Activated CD8-positive, alpha-beta T cell treated with anti-CD3 and anti-CD28 coated beads for 36 hours (primary cell): Measurements from ENCODE around the gene C1orf146. TPM values are rescaled to one million over a fixed set of nuclear protein-coding genes. Genes with fewer than 3 reads are reported as not detected.

ENCODE experiments used
- ATAC-seq: fragments of 200-7000 bp; cut with Tn5 transposase; one replicate; pipeline ENCODE4 v1.10.0; 2021; ENCODE audit warnings: mild to moderate bottlenecking, moderate library complexity
- CTCF ChIA-PET: fragments of 350-600 bp; sonication (Branson Sonifier 250); formaldehyde crosslinking; loops from one replicate; lab custom pipeline; 2021; ENCODE audit warnings: antibody characterized with exemption; lab: Charles Lee
- POLR2A ChIA-PET: fragments of 350-600 bp; sonication (Branson Sonifier 250); formaldehyde crosslinking; loops from one replicate; lab custom pipeline; 2021; ENCODE audit warnings: antibody characterized with exemption; lab: Charles Lee
- DNase-seq: peaks from one replicate; pipeline ENCODE4 v3.0.0-alpha.2; 2020
- H3K27ac Mint-ChIP-seq: one replicate; pipeline ENCODE4 v1.8.0; 2021; ENCODE audit warnings: mild to moderate bottlenecking, mixed read lengths
- H3K27me3 Mint-ChIP-seq: one replicate; pipeline ENCODE4 v1.8.0; 2021; ENCODE audit warnings: mixed read lengths
- H3K36me3 Mint-ChIP-seq: one replicate; pipeline ENCODE4 v1.8.0; 2021; ENCODE audit warnings: low read depth, mixed read lengths
- H3K4me1 Mint-ChIP-seq: one replicate; pipeline ENCODE4 v1.8.0; 2021; ENCODE audit warnings: low read depth, mixed read lengths
- H3K4me3 Mint-ChIP-seq: one replicate; pipeline ENCODE4 v1.8.0; 2021; ENCODE audit warnings: mild to moderate bottlenecking, moderate library complexity, mixed read lengths
- H3K9me3 Mint-ChIP-seq: one replicate; pipeline ENCODE4 v1.8.0; 2021; ENCODE audit warnings: mixed read lengths
- intact Hi-C: fragments of 100-400 bp; cut with micrococcal nuclease; formaldehyde crosslinking; loops from one replicate; pipeline ENCODE4 v1.10.0; 2022
- total RNA-seq, 2 experiments: library from RNA; stranded (reverse); gene quantifications; one replicate each; pipeline ENCODE4 v1.2.3, GENCODE V29; 2021
- TF ChIP-seq, protein P1 (sequence below): fragments of 200-600 bp; IDR thresholded peaks from one replicate; pipeline ENCODE4 v1.8.0; 2022; ENCODE audit warnings: antibody characterized with exemption, mild to moderate bottlenecking

Gene C1orf146
- not detected for total RNA-seq

DNA sequence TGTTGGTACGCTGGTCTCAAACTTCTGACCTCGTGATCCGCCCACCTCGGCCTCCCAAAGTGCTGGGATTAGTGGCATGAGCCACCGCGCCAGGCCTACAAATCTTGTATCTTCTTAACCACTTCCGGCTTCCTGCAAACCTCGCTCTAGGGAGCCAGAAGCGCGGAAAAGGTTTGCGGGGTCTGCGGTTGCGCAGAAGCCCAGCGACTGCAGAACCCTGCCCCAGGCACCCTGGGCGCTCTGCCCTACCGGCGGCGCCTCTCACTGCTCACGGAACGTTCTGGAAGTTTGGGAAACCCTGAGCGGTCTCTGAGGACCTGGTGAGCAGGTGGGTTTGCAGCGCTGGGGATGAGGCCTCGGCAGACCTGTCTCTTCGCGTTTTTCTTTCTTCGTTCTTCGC, at the start of gene C1orf146:
TSS of gene C1orf146 (plus strand) at position 195 of the 400 bp plus-strand sequence. CDS start 13,506 bp downstream, outside the sequence.
- ChIA-PET POLR2A (interaction anchor here (0.6 kb wide), 1 partner anchor 201 kb away, joined by 3 read pairs; no protein-coding TSS in a partner anchor), CTCF (no interaction called here)
- no peaks in the 10 kb centered on the region for H3K4me1 Mint-ChIP-seq
- no peak within 1 kb of the TSS for H3K4me3 Mint-ChIP-seq
- H3K9me3 Mint-ChIP-seq = no peaks in the 10 kb centered on the region
- DNase-seq (no peak), ATAC-seq (no peak)
- H3K27ac Mint-ChIP-seq = no peak within 1 kb of the TSS
- H3K27me3 Mint-ChIP-seq = no peaks in the 10 kb centered on the region
- TF ChIP-seq, protein P1, sequence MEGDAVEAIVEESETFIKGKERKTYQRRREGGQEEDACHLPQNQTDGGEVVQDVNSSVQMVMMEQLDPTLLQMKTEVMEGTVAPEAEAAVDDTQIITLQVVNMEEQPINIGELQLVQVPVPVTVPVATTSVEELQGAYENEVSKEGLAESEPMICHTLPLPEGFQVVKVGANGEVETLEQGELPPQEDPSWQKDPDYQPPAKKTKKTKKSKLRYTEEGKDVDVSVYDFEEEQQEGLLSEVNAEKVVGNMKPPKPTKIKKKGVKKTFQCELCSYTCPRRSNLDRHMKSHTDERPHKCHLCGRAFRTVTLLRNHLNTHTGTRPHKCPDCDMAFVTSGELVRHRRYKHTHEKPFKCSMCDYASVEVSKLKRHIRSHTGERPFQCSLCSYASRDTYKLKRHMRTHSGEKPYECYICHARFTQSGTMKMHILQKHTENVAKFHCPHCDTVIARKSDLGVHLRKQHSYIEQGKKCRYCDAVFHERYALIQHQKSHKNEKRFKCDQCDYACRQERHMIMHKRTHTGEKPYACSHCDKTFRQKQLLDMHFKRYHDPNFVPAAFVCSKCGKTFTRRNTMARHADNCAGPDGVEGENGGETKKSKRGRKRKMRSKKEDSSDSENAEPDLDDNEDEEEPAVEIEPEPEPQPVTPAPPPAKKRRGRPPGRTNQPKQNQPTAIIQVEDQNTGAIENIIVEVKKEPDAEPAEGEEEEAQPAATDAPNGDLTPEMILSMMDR = no peak
- no peaks in the 10 kb centered on the region for H3K36me3 Mint-ChIP-seq
- intact Hi-C loops = no loop called here

- TF ChIP-seq, protein P1 = no peak
- H3K9me3 Mint-ChIP-seq = no peaks in the 10 kb centered on the region
- H3K27ac Mint-ChIP-seq = no peak overlapping the region
- intact Hi-C loops = no loop called here
- ChIA-PET POLR2A (no interaction called here), CTCF (interaction anchor here (1.5 kb wide), 1 partner anchor 26 kb away, joined by 4 read pairs; no protein-coding TSS in a partner anchor)
- no peak for DNase-seq
- ATAC-seq = no peak
- H3K27me3 Mint-ChIP-seq = no peaks in the 10 kb centered on the region
- H3K36me3 Mint-ChIP-seq = no peaks in the 10 kb centered on the region
- no peaks in the 10 kb centered on the region for H3K4me1 Mint-ChIP-seq
- H3K4me3 Mint-ChIP-seq = no peak overlapping the region
These were observed 49.1 kb upstream of the C1orf146 start for GRCh38 chr1:92168657-92169056.

GRCh38 chr1:92169214-92170005, 48.3 kb upstream of the C1orf146 start:
- intact Hi-C loops = no loop called here
- DNase-seq (no peak), ATAC-seq (no peak)
- H3K4me3 Mint-ChIP-seq = no peak overlapping the region
- H3K27me3 Mint-ChIP-seq = no peaks in the 10 kb centered on the region
- no peak overlapping the region for H3K27ac Mint-ChIP-seq
- H3K36me3 Mint-ChIP-seq = no peaks in the 10 kb centered on the region
- no peaks in the 10 kb centered on the region for H3K9me3 Mint-ChIP-seq
- POLR2A ChIA-PET = interaction anchor here (1.7 kb wide), 1 partner anchor 307 kb away, joined by 5 read pairs; no protein-coding TSS in a partner anchor
- CTCF ChIA-PET = no interaction called here
- TF ChIP-seq, protein P1 = no peak
- no peaks in the 10 kb centered on the region for H3K4me1 Mint-ChIP-seq

GRCh38 chr1:92184632-92185031, 33.1 kb upstream of the C1orf146 start:
- H3K27me3 Mint-ChIP-seq = no peaks in the 10 kb centered on the region
- H3K36me3 Mint-ChIP-seq = peaks cover 4% of the 10 kb centered on the region
- ATAC-seq = no peak
- POLR2A ChIA-PET = no interaction called here
- no peak for DNase-seq
- CTCF ChIA-PET = no interaction called here
- no peak overlapping the region for H3K27ac Mint-ChIP-seq
- TF ChIP-seq, protein P1 = no peak
- intact Hi-C loops = no loop called here
- H3K4me1 Mint-ChIP-seq = no peaks in the 10 kb centered on the region
- no peaks in the 10 kb centered on the region for H3K9me3 Mint-ChIP-seq
- no peak overlapping the region for H3K4me3 Mint-ChIP-seq

GRCh38 chr1:92186081-92186480, 31.6 kb upstream of the C1orf146 start:
- no peaks in the 10 kb centered on the region for H3K4me1 Mint-ChIP-seq
- TF ChIP-seq, protein P1 = no peak
- ATAC-seq (no peak), DNase-seq (no peak)
- intact Hi-C loops = no loop called here
- no peaks in the 10 kb centered on the region for H3K27me3 Mint-ChIP-seq
- H3K36me3 Mint-ChIP-seq = peaks cover under 1% of the 10 kb centered on the region
- no peak overlapping the region for H3K27ac Mint-ChIP-seq
- POLR2A ChIA-PET = interaction anchor here (0.8 kb wide), 1 partner anchor 303 kb away, joined by 3 read pairs; no protein-coding TSS in a partner anchor
- CTCF ChIA-PET = no interaction called here
- H3K4me3 Mint-ChIP-seq = no peak overlapping the region
- H3K9me3 Mint-ChIP-seq = no peaks in the 10 kb centered on the region
